Parathyroid adenoma (tissue), 2 donors: ENCODE measurements around the gene IL4.

Source experiments
- H2AFZ ChIP-seq: fragments of 300-600 bp; sonication (generic); one replicate; pipeline ENCODE4 v1.7.0; 2017; ENCODE audit warnings: antibody characterized with exemption, mild to moderate bottlenecking
- H3K27ac ChIP-seq: fragments of 300-600 bp; sonication (generic); one replicate; pipeline ENCODE4 v1.7.0; 2017
- H3K27me3 ChIP-seq: fragments of 300-600 bp; sonication (generic); one replicate; pipeline ENCODE4 v1.7.0; 2017; ENCODE audit warnings: low read length; ENCODE audit not compliant: control insufficient read depth, insufficient read depth
- H3K36me3 ChIP-seq: fragments of 300-600 bp; sonication (generic); one replicate; pipeline ENCODE4 v1.7.0; 2017; ENCODE audit warnings: low read length; ENCODE audit not compliant: control insufficient read depth, insufficient read depth
- H3K4me1 ChIP-seq: fragments of 300-600 bp; sonication (generic); one replicate; pipeline ENCODE4 v1.7.0; 2017; ENCODE audit warnings: control low read depth
- H3K4me2 ChIP-seq: fragments of 300-600 bp; sonication (generic); one replicate; pipeline ENCODE4 v1.7.0; 2017; ENCODE audit warnings: low read length
- H3K4me3 ChIP-seq: fragments of 300-600 bp; sonication (generic); one replicate; pipeline ENCODE4 v1.7.0; 2017; ENCODE audit warnings: low read depth, low read length
- H3K79me2 ChIP-seq: fragments of 300-600 bp; sonication (generic); one replicate; pipeline ENCODE4 v1.7.0; 2017; ENCODE audit warnings: control low read depth
- H3K9ac ChIP-seq: fragments of 300-600 bp; sonication (generic); one replicate; pipeline ENCODE4 v1.7.0; 2017; ENCODE audit warnings: mild to moderate bottlenecking
- H3K9me3 ChIP-seq: fragments of 300-600 bp; sonication (generic); one replicate; pipeline ENCODE4 v1.7.0; 2017; ENCODE audit warnings: low read length; ENCODE audit not compliant: control insufficient read depth
- CTCF ChIP-seq: fragments of 300-600 bp; sonication (generic); IDR thresholded peaks from one replicate; pipeline ENCODE4 v1.7.0; 2017; ENCODE audit warnings: antibody characterized with exemption, mild to moderate bottlenecking
- donor health status: primary hyperparathyroidism.

The IL4 gene

GRCh38 chr5:132673488-132673887, 301 bp upstream of the IL4 start:
- Histone ChIP-seq H3K79me2 (no peaks in the 10 kb centered on the region), H3K27me3 (no peaks in the 10 kb centered on the region), H3K27ac (no peak overlapping the region), H3K4me3 (no peak overlapping the region), H3K9ac (no peak overlapping the region), H2AFZ (no peak overlapping the region), H3K4me1 (no peaks in the 10 kb centered on the region), H3K36me3 (no peaks in the 10 kb centered on the region), H3K9me3 (no peaks in the 10 kb centered on the region), H3K4me2 (no peak overlapping the region)
- no peak for TF ChIP-seq CTCF

- Histone ChIP-seq H3K9me3 (no peaks in the 10 kb centered on the region), H3K79me2 (no peaks in the 10 kb centered on the region), H3K4me3 (no peak overlapping the region), H3K36me3 (no peaks in the 10 kb centered on the region), H2AFZ (no peak overlapping the region), H3K4me1 (no peaks in the 10 kb centered on the region), H3K27ac (no peak overlapping the region), H3K4me2 (no peak overlapping the region), H3K27me3 (no peaks in the 10 kb centered on the region), H3K9ac (no peak overlapping the region)
- no peak for TF ChIP-seq CTCF
These were observed 1.1 kb downstream of the IL4 start for GRCh38 chr5:132674671-132675506.

GRCh38 chr5:132675936-132676689, 2.3 kb downstream of the IL4 start:
- H3K9ac ChIP-seq, result no peak overlapping the region
- H3K79me2 ChIP-seq, result no peaks in the 10 kb centered on the region
- no peak for TF ChIP-seq CTCF
- H3K27ac ChIP-seq, result no peak overlapping the region
- no peak overlapping the region for H3K4me3 ChIP-seq
- no peaks in the 10 kb centered on the region for H3K36me3 ChIP-seq
- H3K4me1 ChIP-seq, result no peaks in the 10 kb centered on the region
- H2AFZ ChIP-seq, result no peak overlapping the region
- H3K27me3 ChIP-seq, result no peaks in the 10 kb centered on the region
- H3K4me2 ChIP-seq, result no peak overlapping the region
- H3K9me3 ChIP-seq, result no peaks in the 10 kb centered on the region

GRCh38 chr5:132677191-132677590, 3.4 kb downstream of the IL4 start:
- no peaks in the 10 kb centered on the region for H3K36me3 ChIP-seq

More at GRCh38 chr5:132677191-132677590, 3.4 kb downstream of the IL4 start:
- TF ChIP-seq CTCF, result no peak
- Histone ChIP-seq H2AFZ (no peak overlapping the region), H3K27ac (no peak overlapping the region), H3K9me3 (no peaks in the 10 kb centered on the region), H3K4me2 (no peak overlapping the region), H3K27me3 (no peaks in the 10 kb centered on the region), H3K9ac (no peak overlapping the region), H3K4me1 (no peaks in the 10 kb centered on the region), H3K4me3 (no peak overlapping the region), H3K79me2 (no peaks in the 10 kb centered on the region)
